IMR-90 (cell line): ENCODE data around the gene DNM3. TPM values are rescaled to one million over a fixed set of nuclear protein-coding genes. Genes with fewer than 3 reads are reported as not detected.

ENCODE experiments used
- ATAC-seq: fragments of 200-7000 bp; cut with Tn5 transposase; 2 replicates; pipeline ENCODE4 v1.9.1; 2020; ENCODE audit warnings: low read depth, mild to moderate bottlenecking, moderate library complexity
- BruUV-seq: library from RNA; stranded (reverse); fragments of 400-500 nt; replicated peaks from 2 replicates; lab custom pipeline; 2021; lab: Mats Ljungman, UMichigan
- CTCF ChIA-PET: fragments of 300-600 bp; formaldehyde crosslinking; extraction: SDS; loops from one replicate; lab custom pipeline; 2021; ENCODE audit warnings: antibody characterized with exemption; lab: Yijun Ruan, JAX
- POLR2A ChIA-PET: fragments of 300-600 bp; sonication (Branson Sonifier 250); formaldehyde crosslinking; loops from one replicate; lab custom pipeline; 2022; ENCODE audit warnings: antibody characterized with exemption; ENCODE audit not compliant: unreplicated experiment; lab: Charles Lee
- DNase-seq: peaks from one replicate; pipeline ENCODE4 v3.0.0; 2013
- H2AFZ ChIP-seq: replicated peaks from 2 replicates; pipeline ENCODE3; 2013; ENCODE audit warnings: low read length, mild to moderate bottlenecking; ENCODE audit not compliant: poor library complexity
- H2AK5ac ChIP-seq: 2 replicates; pipeline ENCODE4 v1.6.1; 2013; ENCODE audit warnings: low read depth, low read length, inconsistent platforms
- H2AK9ac ChIP-seq: replicated peaks from 2 replicates; pipeline ENCODE3; 2013; ENCODE audit warnings: mild to moderate bottlenecking, low read depth, low read length, moderate library complexity; ENCODE audit not compliant: poor library complexity
- H2BK120ac ChIP-seq: 2 replicates; pipeline ENCODE4 v1.6.1; 2013; ENCODE audit warnings: low read depth, low read length, inconsistent platforms
- H2BK15ac ChIP-seq: 3 replicates; pipeline ENCODE4 v1.6.1; 2013; ENCODE audit warnings: low read depth, low read length, inconsistent platforms
- H2BK20ac ChIP-seq: 2 replicates; pipeline ENCODE4 v1.6.1; 2013; ENCODE audit warnings: low read depth, mild to moderate bottlenecking, inconsistent platforms, low read length, moderate library complexity
- H2BK5ac ChIP-seq: 2 replicates; pipeline ENCODE4 v1.6.1; 2013; ENCODE audit warnings: mild to moderate bottlenecking, low read depth, low read length, inconsistent platforms; ENCODE audit not compliant: poor library complexity, severe bottlenecking
- H3K14ac ChIP-seq: replicated peaks from 2 replicates; pipeline ENCODE4 v1.6.1; 2013; ENCODE audit warnings: low read depth, low read length, inconsistent platforms
- H3K18ac ChIP-seq: 2 replicates; pipeline ENCODE4 v1.6.1; 2013; ENCODE audit warnings: low read depth, low read length, control low read depth
- H3K23ac ChIP-seq: 2 replicates; pipeline ENCODE4 v1.6.1; 2013; ENCODE audit warnings: low read depth, low read length, inconsistent platforms
- H3K27ac ChIP-seq: 2 replicates; pipeline ENCODE4 v1.5.1; 2013; ENCODE audit warnings: mild to moderate bottlenecking, control low read depth, low read length; ENCODE audit not compliant: insufficient read depth
- H3K27me3 ChIP-seq: 2 replicates; pipeline ENCODE4 v1.6.1; 2013; ENCODE audit warnings: low read length; ENCODE audit not compliant: control insufficient read depth, insufficient read depth
- H3K36me3 ChIP-seq: 2 replicates; pipeline ENCODE4 v1.6.1; 2013; ENCODE audit warnings: low read length, mixed read lengths; ENCODE audit not compliant: control insufficient read depth, insufficient read depth
- H3K4ac ChIP-seq: 2 replicates; pipeline ENCODE4 v1.6.1; 2013; ENCODE audit warnings: low read depth, low read length, inconsistent platforms
- H3K4me1 ChIP-seq: 2 replicates; pipeline ENCODE4 v1.6.1; 2013; ENCODE audit warnings: low read length, mixed read lengths; ENCODE audit not compliant: control insufficient read depth, insufficient read depth
- H3K4me2 ChIP-seq: 2 replicates; pipeline ENCODE4 v1.6.1; 2013; ENCODE audit warnings: low read depth, mild to moderate bottlenecking, control low read depth, low read length, moderate library complexity
- H3K4me3 ChIP-seq: 2 replicates; pipeline ENCODE4 v1.5.1; 2013; ENCODE audit warnings: low read depth, mild to moderate bottlenecking, control low read depth, low read length, moderate library complexity; ENCODE audit not compliant: insufficient read depth
- H3K56ac ChIP-seq: 2 replicates; pipeline ENCODE4 v1.6.1; 2013; ENCODE audit warnings: low read length, inconsistent platforms; ENCODE audit not compliant: insufficient read depth; ENCODE audit errors: extremely low read depth
- H3K79me1 ChIP-seq, 2 experiments: 2 replicates each; pipeline ENCODE4 v1.6.1; 2013; ENCODE audit warnings: low read length in 2 of 2, inconsistent platforms in 1 of 2, low read depth in 1 of 2
- H3K9ac ChIP-seq: 2 replicates; pipeline ENCODE4 v1.6.1; 2013; ENCODE audit warnings: low read depth, low read length, control low read depth
- H3K9me1 ChIP-seq: 2 replicates; pipeline ENCODE4 v1.6.1; 2013; ENCODE audit warnings: low read length, inconsistent platforms; ENCODE audit not compliant: insufficient read depth
- H3K9me3 ChIP-seq: 2 replicates; pipeline ENCODE4 v1.6.1; 2013; ENCODE audit warnings: low read length; ENCODE audit not compliant: control insufficient read depth, insufficient read depth
- H4K20me1 ChIP-seq: 2 replicates; pipeline ENCODE4 v1.6.1; 2013; ENCODE audit warnings: low read length, inconsistent platforms; ENCODE audit not compliant: insufficient read depth
- H4K5ac ChIP-seq: 2 replicates; pipeline ENCODE4 v1.6.1; 2013; ENCODE audit warnings: mild to moderate bottlenecking, low read depth, low read length, control low read depth
- H4K8ac ChIP-seq, 2 experiments: 2 replicates each; pipeline ENCODE4 v1.6.1; 2013; ENCODE audit warnings: low read depth in 2 of 2, low read length in 2 of 2, control low read depth in 1 of 2, inconsistent platforms in 1 of 2
- H4K91ac ChIP-seq: 2 replicates; pipeline ENCODE4 v1.6.1; 2013; ENCODE audit warnings: low read depth, low read length, inconsistent platforms; ENCODE audit not compliant: insufficient read depth
- CEBPB ChIP-seq: IDR thresholded peaks from 2 replicates; pipeline ENCODE4 v1.6.1; 2012; ENCODE audit warnings: low read depth, low read length, improper control_type of control experiment
- NFE2L2 ChIP-seq: fragments of 150-350 bp; IDR thresholded peaks from 2 replicates; pipeline ENCODE4 v1.6.1; 2016; ENCODE audit warnings: low read depth, mild to moderate bottlenecking, low read length
- WGBS, 2 experiments: methylation state at CpG; one replicate each; pipeline versions ENCODE4 v1.1.5 to v1.1.7; 2013; ENCODE audit warnings: missing lambda C conversion rate in 2 of 2; ENCODE audit not compliant: insufficient read length in 1 of 2; ENCODE audit errors: extremely low coverage in 2 of 2; 5-methylcytosine and 5-hydroxymethylcytosine counted together
- dilution Hi-C: fragments of 300-500 bp; cut with HindIII; formaldehyde crosslinking; loops from one replicate; pipeline ENCODE4 v1.14.3; 2018; ENCODE audit warnings: low sequenced_read_pairs; ENCODE audit not compliant: unreplicated experiment
- in situ Hi-C: fragments of 300-500 bp; cut with MboI; formaldehyde crosslinking; loops from 3 replicates; pipeline ENCODE4 v1.14.3; 2019; ENCODE audit warnings: low sequenced_read_pairs, inconsistent platforms, mixed read lengths
- intact Hi-C: fragments of 100-400 bp; cut with micrococcal nuclease; formaldehyde crosslinking; loops from 2 replicates; pipeline ENCODE4 v1.10.0; 2022
- polyA plus RNA-seq, 3 experiments: library from polyadenylated mRNA; depleted of rRNA; stranded (reverse); fragments of >200 nt; gene quantifications; 2 replicates each; pipeline ENCODE4 v1.2.3, GENCODE V29; 2012; ENCODE audit warnings: low replicate concordance in 1 of 3
- total RNA-seq: library from RNA; depleted of rRNA; stranded (reverse); fragments of >200 nt; gene quantifications from 2 replicates; pipeline ENCODE4 v1.2.3, GENCODE V29; 2012

Gene DNM3
- total and polyA plus RNA-seq, 2 of the 4 experiments (the other 2 are of a cell fraction): 0.36 TPM

- no peak for ATAC-seq
- intact Hi-C loops: no loop called here
Measured at GRCh38 chr1:171896936-171897703, 55.8 kb downstream of the DNM3 start.

More at GRCh38 chr1:171896936-171897703, 55.8 kb downstream of the DNM3 start:
- no peak overlapping the region for H3K56ac ChIP-seq
- no peak overlapping the region for H2BK5ac ChIP-seq
- no peak overlapping the region for H4K5ac ChIP-seq
- no peak overlapping the region for H2AFZ ChIP-seq
- in situ Hi-C loops: no loop called here
- dilution Hi-C loops: no loop called here
- H4K8ac ChIP-seq: no peak overlapping the region
- no peaks in the 10 kb centered on the region for H3K36me3 ChIP-seq
- no CpG with 5 or more reads among the region's 2 CpGs for WGBS, 2 experiments
- DNase-seq: no peak
- CTCF ChIA-PET: no interaction called here
- BruUV-seq: no TSS peak
- H3K27ac ChIP-seq: no peak overlapping the region
- no peaks in the 10 kb centered on the region for H3K27me3 ChIP-seq
- H3K4me3 ChIP-seq: no peak overlapping the region
- no peak overlapping the region for H2AK9ac ChIP-seq
- H3K79me1 ChIP-seq: no peaks in the 10 kb centered on the region
- no peak overlapping the region for H2AK5ac ChIP-seq
- H3K9ac ChIP-seq: no peak overlapping the region
- H4K20me1 ChIP-seq: no peaks in the 10 kb centered on the region
- H2BK20ac ChIP-seq: no peak overlapping the region
- H3K4ac ChIP-seq: no peak overlapping the region
- no peak overlapping the region for H3K23ac ChIP-seq
- H3K9me3 ChIP-seq: no peaks in the 10 kb centered on the region
- H2BK120ac ChIP-seq: no peak overlapping the region
- no peak overlapping the region for H3K4me2 ChIP-seq
- H2BK15ac ChIP-seq: no peak overlapping the region
- no peak overlapping the region for H4K91ac ChIP-seq
- TF ChIP-seq NFE2L2 (no peak), CEBPB (no peak)
- H3K14ac ChIP-seq: no peak overlapping the region
- no peaks in the 10 kb centered on the region for H3K4me1 ChIP-seq
- H3K9me1 ChIP-seq: no peaks in the 10 kb centered on the region
- H3K18ac ChIP-seq: no peak overlapping the region
- POLR2A ChIA-PET: no interaction called here
